PFSK-1 (cell line): ENCODE data around the gene KIF6.

Experiments
- FOXP2 ChIP-seq: optimal IDR thresholded peaks from 2 replicates; pipeline ENCODE3; 2011; ENCODE audit warnings: borderline replicate concordance, control low read depth, inconsistent platforms; ENCODE audit not compliant: insufficient read depth; ENCODE audit errors: extremely low read length, extremely low read depth
- POLR2AphosphoS5 ChIP-seq: IDR thresholded peaks from 2 replicates; pipeline ENCODE4 v1.6.1; 2012; ENCODE audit warnings: low read depth, mild to moderate bottlenecking, control low read depth, low read length, moderate library complexity
- REST ChIP-seq, 2 experiments: IDR thresholded peaks; 2 replicates each; pipeline versions ENCODE4 v1.6.1 to v1.8.0; 2011 to 2012; ENCODE audit warnings: low read depth in 2 of 2, low read length in 2 of 2, control low read depth in 1 of 2, inconsistent platforms in 1 of 2, mild to moderate bottlenecking in 1 of 2, moderate library complexity in 1 of 2; ENCODE audit not compliant: insufficient read depth in 1 of 2
- SIN3A ChIP-seq: IDR thresholded peaks from 2 replicates; pipeline ENCODE4 v1.6.1; 2012; ENCODE audit warnings: mild to moderate bottlenecking, low read length, moderate library complexity, borderline replicate concordance; ENCODE audit not compliant: insufficient read depth
- TAF1 ChIP-seq: IDR thresholded peaks from 2 replicates; pipeline ENCODE4 v1.6.1; 2012; ENCODE audit warnings: low read length, control low read depth, borderline replicate concordance; ENCODE audit not compliant: insufficient read depth

The KIF6 gene

GRCh38 chr6:39634646-39635341, 90.4 kb downstream of the KIF6 start:
- TF ChIP-seq SIN3A (no peak), REST (IDR thresholded peaks at IDR 0.05; ENCODE audit: insufficient read depth in 1 of 2, low read depth in 2 of 2, low read length in 2 of 2) (no peak), TAF1 (no peak), FOXP2 (no peak), POLR2AphosphoS5 (no peak)

- TF ChIP-seq TAF1 (no peak), SIN3A (no peak), FOXP2 (no peak), POLR2AphosphoS5 (no peak), REST (IDR thresholded peaks at IDR 0.05; ENCODE audit: insufficient read depth in 1 of 2, low read depth in 2 of 2, low read length in 2 of 2) (no peak)
Measured at GRCh38 chr6:39625209-39625608, 100.0 kb downstream of the KIF6 start.

- TF ChIP-seq TAF1 (no peak), SIN3A (no peak), REST (IDR thresholded peaks at IDR 0.05; ENCODE audit: insufficient read depth in 1 of 2, low read depth in 2 of 2, low read length in 2 of 2) (no peak), POLR2AphosphoS5 (no peak), FOXP2 (no peak)
Measured at GRCh38 chr6:39623750-39624149, 101.5 kb downstream of the KIF6 start.

GRCh38 chr6:39617520-39617919, 107.7 kb downstream of the KIF6 start:
- TF ChIP-seq POLR2AphosphoS5 = no peak
- no peak for TF ChIP-seq TAF1
- TF ChIP-seq REST (IDR thresholded peaks at IDR 0.05; ENCODE audit: insufficient read depth in 1 of 2, low read depth in 2 of 2, low read length in 2 of 2) = no peak
- no peak for TF ChIP-seq FOXP2
- TF ChIP-seq SIN3A = no peak
